Measurements from ENCODE around the gene INSR.

DNA sequence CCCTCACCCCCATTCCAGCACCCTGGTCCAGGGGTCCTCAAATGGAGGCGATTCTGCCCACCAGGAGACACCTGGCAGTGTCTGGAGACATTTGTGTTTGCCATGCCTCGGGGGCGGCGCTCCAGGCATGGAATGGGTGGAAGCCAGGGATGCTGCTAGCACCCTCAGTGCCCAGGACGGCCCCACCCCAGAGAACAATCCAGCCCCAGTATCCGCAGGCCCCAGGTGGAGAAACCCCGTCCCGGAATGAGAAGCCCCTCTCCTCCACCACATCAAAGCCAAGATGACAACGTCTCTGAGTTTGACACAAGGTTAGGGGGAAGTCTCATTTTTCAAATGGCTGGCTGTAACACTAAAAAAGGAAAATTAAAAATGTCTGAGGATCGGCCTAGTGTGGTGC, 68.5 kb downstream of the INSR start:
- TF ChIP-seq TEAD4 (CRISPR knock-in tag; IDR thresholded peaks at IDR 0.05) (no peak), ZNF232 (CRISPR knock-in tag; IDR thresholded peaks at IDR 0.05) (no peak), TCF7 (CRISPR knock-in tag; IDR thresholded peaks at IDR 0.05; ENCODE audit: low read depth) (no peak), JAZF1 (CRISPR knock-in tag; IDR thresholded peaks at IDR 0.05) (no peak), JUN (CRISPR knock-in tag; IDR thresholded peaks at IDR 0.05) (no peak), ESRRA (CRISPR knock-in tag; IDR thresholded peaks at IDR 0.05; ENCODE audit: borderline replicate concordance) (no peak), PRRX2 (CRISPR knock-in tag; IDR thresholded peaks at IDR 0.05) (no peak)
- TF ChIP-seq, protein P1, sequence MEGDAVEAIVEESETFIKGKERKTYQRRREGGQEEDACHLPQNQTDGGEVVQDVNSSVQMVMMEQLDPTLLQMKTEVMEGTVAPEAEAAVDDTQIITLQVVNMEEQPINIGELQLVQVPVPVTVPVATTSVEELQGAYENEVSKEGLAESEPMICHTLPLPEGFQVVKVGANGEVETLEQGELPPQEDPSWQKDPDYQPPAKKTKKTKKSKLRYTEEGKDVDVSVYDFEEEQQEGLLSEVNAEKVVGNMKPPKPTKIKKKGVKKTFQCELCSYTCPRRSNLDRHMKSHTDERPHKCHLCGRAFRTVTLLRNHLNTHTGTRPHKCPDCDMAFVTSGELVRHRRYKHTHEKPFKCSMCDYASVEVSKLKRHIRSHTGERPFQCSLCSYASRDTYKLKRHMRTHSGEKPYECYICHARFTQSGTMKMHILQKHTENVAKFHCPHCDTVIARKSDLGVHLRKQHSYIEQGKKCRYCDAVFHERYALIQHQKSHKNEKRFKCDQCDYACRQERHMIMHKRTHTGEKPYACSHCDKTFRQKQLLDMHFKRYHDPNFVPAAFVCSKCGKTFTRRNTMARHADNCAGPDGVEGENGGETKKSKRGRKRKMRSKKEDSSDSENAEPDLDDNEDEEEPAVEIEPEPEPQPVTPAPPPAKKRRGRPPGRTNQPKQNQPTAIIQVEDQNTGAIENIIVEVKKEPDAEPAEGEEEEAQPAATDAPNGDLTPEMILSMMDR (IDR thresholded peaks at IDR 0.05) = no peak
- TF ChIP-seq, protein P2, sequence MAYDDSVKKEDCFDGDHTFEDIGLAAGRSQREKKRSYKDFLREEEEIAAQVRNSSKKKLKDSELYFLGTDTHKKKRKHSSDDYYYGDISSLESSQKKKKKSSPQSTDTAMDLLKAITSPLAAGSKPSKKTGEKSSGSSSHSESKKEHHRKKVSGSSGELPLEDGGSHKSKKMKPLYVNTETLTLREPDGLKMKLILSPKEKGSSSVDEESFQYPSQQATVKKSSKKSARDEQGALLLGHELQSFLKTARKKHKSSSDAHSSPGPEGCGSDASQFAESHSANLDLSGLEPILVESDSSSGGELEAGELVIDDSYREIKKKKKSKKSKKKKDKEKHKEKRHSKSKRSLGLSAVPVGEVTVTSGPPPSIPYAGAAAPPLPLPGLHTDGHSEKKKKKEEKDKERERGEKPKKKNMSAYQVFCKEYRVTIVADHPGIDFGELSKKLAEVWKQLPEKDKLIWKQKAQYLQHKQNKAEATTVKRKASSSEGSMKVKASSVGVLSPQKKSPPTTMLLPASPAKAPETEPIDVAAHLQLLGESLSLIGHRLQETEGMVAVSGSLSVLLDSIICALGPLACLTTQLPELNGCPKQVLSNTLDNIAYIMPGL (CRISPR knock-in tag; IDR thresholded peaks at IDR 0.05) = no peak
- TF ChIP-seq, protein P3, sequence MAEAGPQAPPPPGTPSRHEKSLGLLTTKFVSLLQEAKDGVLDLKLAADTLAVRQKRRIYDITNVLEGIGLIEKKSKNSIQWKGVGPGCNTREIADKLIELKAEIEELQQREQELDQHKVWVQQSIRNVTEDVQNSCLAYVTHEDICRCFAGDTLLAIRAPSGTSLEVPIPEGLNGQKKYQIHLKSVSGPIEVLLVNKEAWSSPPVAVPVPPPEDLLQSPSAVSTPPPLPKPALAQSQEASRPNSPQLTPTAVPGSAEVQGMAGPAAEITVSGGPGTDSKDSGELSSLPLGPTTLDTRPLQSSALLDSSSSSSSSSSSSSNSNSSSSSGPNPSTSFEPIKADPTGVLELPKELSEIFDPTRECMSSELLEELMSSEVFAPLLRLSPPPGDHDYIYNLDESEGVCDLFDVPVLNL (CRISPR knock-in tag; IDR thresholded peaks at IDR 0.05; ENCODE audit: borderline replicate concordance, low read depth) = no peak

All from WTC11 (cell line).